Measurements from ENCODE around the gene TSHZ2. TPM values are rescaled to one million over a fixed set of nuclear protein-coding genes. Genes with fewer than 3 reads are reported as not detected.

TSHZ2 gene
- total and polyA plus RNA-seq, 2 of the 4 experiments (the other 2 are of a cell fraction) = under 0.01 to 0.02 TPM

GRCh38 chr20:53530440-53530839, 558.3 kb downstream of the TSHZ2 start:
- TF ChIP-seq BHLHE40 (IDR thresholded peaks at IDR 0.05; ENCODE audit: low read depth, low read length) (no peak), MAZ (IDR thresholded peaks at IDR 0.05; ENCODE audit: borderline replicate concordance, low read depth, low read length) (no peak), RFX5 (IDR thresholded peaks at IDR 0.05; ENCODE audit: low read depth, low read length) (no peak), SMC3 (IDR thresholded peaks at IDR 0.05; ENCODE audit: low read depth, low read length) (no peak), FOS (IDR thresholded peaks at IDR 0.05; ENCODE audit: low read depth, low read length) (no peak), MXI1 (IDR thresholded peaks at IDR 0.05; ENCODE audit: borderline replicate concordance, low read depth, low read length) (no peak), RCOR1 (IDR thresholded peaks at IDR 0.05; ENCODE audit: insufficient replicate concordance, low read length) (no peak), MAFK (IDR thresholded peaks at IDR 0.05; ENCODE audit: low read depth, low read length) (no peak), RAD21 (IDR thresholded peaks at IDR 0.05; ENCODE audit: low read length) (no peak), POLR2A (IDR thresholded peaks at IDR 0.05; ENCODE audit: low read depth, low read length) (no peak), CEBPB (IDR thresholded peaks at IDR 0.05; ENCODE audit: low read depth, low read length) (no peak)
- TF ChIP-seq, protein P1, sequence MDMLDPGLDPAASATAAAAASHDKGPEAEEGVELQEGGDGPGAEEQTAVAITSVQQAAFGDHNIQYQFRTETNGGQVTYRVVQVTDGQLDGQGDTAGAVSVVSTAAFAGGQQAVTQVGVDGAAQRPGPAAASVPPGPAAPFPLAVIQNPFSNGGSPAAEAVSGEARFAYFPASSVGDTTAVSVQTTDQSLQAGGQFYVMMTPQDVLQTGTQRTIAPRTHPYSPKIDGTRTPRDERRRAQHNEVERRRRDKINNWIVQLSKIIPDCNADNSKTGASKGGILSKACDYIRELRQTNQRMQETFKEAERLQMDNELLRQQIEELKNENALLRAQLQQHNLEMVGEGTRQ (IDR thresholded peaks at IDR 0.05; ENCODE audit: low read depth, low read length) = no peak
- TF ChIP-seq, protein P2, sequence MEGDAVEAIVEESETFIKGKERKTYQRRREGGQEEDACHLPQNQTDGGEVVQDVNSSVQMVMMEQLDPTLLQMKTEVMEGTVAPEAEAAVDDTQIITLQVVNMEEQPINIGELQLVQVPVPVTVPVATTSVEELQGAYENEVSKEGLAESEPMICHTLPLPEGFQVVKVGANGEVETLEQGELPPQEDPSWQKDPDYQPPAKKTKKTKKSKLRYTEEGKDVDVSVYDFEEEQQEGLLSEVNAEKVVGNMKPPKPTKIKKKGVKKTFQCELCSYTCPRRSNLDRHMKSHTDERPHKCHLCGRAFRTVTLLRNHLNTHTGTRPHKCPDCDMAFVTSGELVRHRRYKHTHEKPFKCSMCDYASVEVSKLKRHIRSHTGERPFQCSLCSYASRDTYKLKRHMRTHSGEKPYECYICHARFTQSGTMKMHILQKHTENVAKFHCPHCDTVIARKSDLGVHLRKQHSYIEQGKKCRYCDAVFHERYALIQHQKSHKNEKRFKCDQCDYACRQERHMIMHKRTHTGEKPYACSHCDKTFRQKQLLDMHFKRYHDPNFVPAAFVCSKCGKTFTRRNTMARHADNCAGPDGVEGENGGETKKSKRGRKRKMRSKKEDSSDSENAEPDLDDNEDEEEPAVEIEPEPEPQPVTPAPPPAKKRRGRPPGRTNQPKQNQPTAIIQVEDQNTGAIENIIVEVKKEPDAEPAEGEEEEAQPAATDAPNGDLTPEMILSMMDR (conservative IDR thresholded peaks at IDR 0.05; ENCODE audit: low read depth, low read length) = no peak
- TF ChIP-seq, protein P3, sequence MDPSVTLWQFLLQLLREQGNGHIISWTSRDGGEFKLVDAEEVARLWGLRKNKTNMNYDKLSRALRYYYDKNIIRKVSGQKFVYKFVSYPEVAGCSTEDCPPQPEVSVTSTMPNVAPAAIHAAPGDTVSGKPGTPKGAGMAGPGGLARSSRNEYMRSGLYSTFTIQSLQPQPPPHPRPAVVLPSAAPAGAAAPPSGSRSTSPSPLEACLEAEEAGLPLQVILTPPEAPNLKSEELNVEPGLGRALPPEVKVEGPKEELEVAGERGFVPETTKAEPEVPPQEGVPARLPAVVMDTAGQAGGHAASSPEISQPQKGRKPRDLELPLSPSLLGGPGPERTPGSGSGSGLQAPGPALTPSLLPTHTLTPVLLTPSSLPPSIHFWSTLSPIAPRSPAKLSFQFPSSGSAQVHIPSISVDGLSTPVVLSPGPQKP (IDR thresholded peaks at IDR 0.05; ENCODE audit: borderline replicate concordance, low read depth, low read length) = no peak
- no peaks in the 10 kb centered on the region for H3K9me1 ChIP-seq (ENCODE audit: insufficient read depth, low read length)
- H2BK120ac ChIP-seq (ENCODE audit: low read depth, low read length) = no peak overlapping the region

More at GRCh38 chr20:53530440-53530839, 558.3 kb downstream of the TSHZ2 start:
- no peak overlapping the region for H2BK20ac ChIP-seq (ENCODE audit: low read depth, low read length)
- H3K79me1 ChIP-seq (ENCODE audit: low read depth in 1 of 2, low read length in 2 of 2) = no peaks in the 10 kb centered on the region
- H4K5ac ChIP-seq (ENCODE audit: low read depth, low read length) = no peak overlapping the region
- no peak overlapping the region for H3K18ac ChIP-seq (ENCODE audit: low read depth, low read length)
- no peak overlapping the region for H2BK5ac ChIP-seq (ENCODE audit: low read depth, low read length, poor library complexity, severe bottlenecking)
- no peak overlapping the region for H3K23ac ChIP-seq (ENCODE audit: low read depth, low read length)
- DNase-seq (no peak), ATAC-seq (ENCODE audit: low read depth) (no peak)
- no peak overlapping the region for H4K91ac ChIP-seq (ENCODE audit: insufficient read depth, low read depth, low read length)
- BruUV-seq (replicated peaks) = no TSS peak
- H3K27ac ChIP-seq (ENCODE audit: insufficient read depth, low read length) = no peak overlapping the region
- peaks cover 2% of the 10 kb centered on the region for H3K27me3 ChIP-seq (ENCODE audit: control insufficient read depth, insufficient read depth, low read length)
- H3K4me1 ChIP-seq (ENCODE audit: control insufficient read depth, insufficient read depth, low read length) = no peaks in the 10 kb centered on the region
- H3K14ac ChIP-seq (replicated peaks; ENCODE audit: low read depth, low read length) = no peak overlapping the region
- H4K20me1 ChIP-seq (ENCODE audit: insufficient read depth, low read length) = no peaks in the 10 kb centered on the region
- H2BK15ac ChIP-seq (ENCODE audit: low read depth, low read length) = no peak overlapping the region
- no peak overlapping the region for H3K9ac ChIP-seq (ENCODE audit: low read depth, low read length)
- no peaks in the 10 kb centered on the region for H3K36me3 ChIP-seq (ENCODE audit: control insufficient read depth, insufficient read depth, low read length)
- intact Hi-C loops (cut with micrococcal nuclease) = no loop called here
- no peak overlapping the region for H2AFZ ChIP-seq (replicated peaks; ENCODE audit: low read length, poor library complexity)
- H2AK5ac ChIP-seq (ENCODE audit: low read depth, low read length) = no peak overlapping the region
- in situ Hi-C loops (cut with MboI; ENCODE audit: low sequenced_read_pairs) = no loop called here
- H3K4me3 ChIP-seq (ENCODE audit: insufficient read depth, low read depth, low read length) = no peak overlapping the region
- ChIA-PET CTCF (no interaction called here), POLR2A (ENCODE audit: unreplicated experiment) (no interaction called here)
- H4K8ac ChIP-seq (ENCODE audit: low read depth in 2 of 2, low read length in 2 of 2) = no peak overlapping the region
- no peak overlapping the region for H3K56ac ChIP-seq (ENCODE audit: extremely low read depth, insufficient read depth, low read length)
- dilution Hi-C loops (cut with HindIII; ENCODE audit: low sequenced_read_pairs, unreplicated experiment) = no loop called here
- no peaks in the 10 kb centered on the region for H3K9me3 ChIP-seq (ENCODE audit: control insufficient read depth, insufficient read depth, low read length)
- H2AK9ac ChIP-seq (replicated peaks; ENCODE audit: low read depth, low read length, poor library complexity) = no peak overlapping the region
- no peak overlapping the region for H3K4me2 ChIP-seq (ENCODE audit: low read depth, low read length)
- no peak overlapping the region for H3K4ac ChIP-seq (ENCODE audit: low read depth, low read length)
- whole genome bisulfite sequencing, 2 experiments (ENCODE audit: extremely low coverage in 2 of 2, insufficient read length in 1 of 2) = no CpG with 5 or more reads among the region's 2 CpGs

All from IMR-90 (cell line).